H1 (cell line): Measurements from ENCODE around the gene SLC6A6. TPM values are rescaled to one million over a fixed set of nuclear protein-coding genes. Genes with fewer than 3 reads are reported as not detected.

ENCODE experiments used
- CTCF ChIA-PET: fragments of 300-600 bp; sonication (Branson Sonifier 250); formaldehyde crosslinking; loops from one replicate; lab custom pipeline; 2021; ENCODE audit not compliant: partially characterized antibody; lab: Charles Lee
- POLR2A ChIA-PET: fragments of 300-600 bp; sonication (Branson Sonifier 250); formaldehyde crosslinking; loops from one replicate; lab custom pipeline; 2021; ENCODE audit warnings: inconsistent platforms; ENCODE audit not compliant: partially characterized antibody; lab: Charles Lee
- DNase-seq, 2 experiments: peaks; one replicate each; pipeline versions ENCODE4 v3.0.0 to v3.0.0-alpha.2; 2010 to 2022; ENCODE audit warnings: low spot score in 2 of 2, low read depth in 1 of 2, mixed read lengths in 1 of 2
- FAIRE-seq: peaks from 2 replicates; lab custom pipeline; 2011; peaks lifted over from hg19 to GRCh38; lab: Jason Lieb, UNC
- H2AFZ ChIP-seq: 2 replicates; pipeline ENCODE4 v1.8.1; 2012; ENCODE audit warnings: low read length, inconsistent platforms
- H2AK5ac ChIP-seq: 2 replicates; pipeline ENCODE4 v1.6.1; 2013; ENCODE audit warnings: low read depth, low read length
- H2BK120ac ChIP-seq: replicated peaks from 2 replicates; pipeline ENCODE3; 2013; ENCODE audit warnings: low read depth, low read length, inconsistent platforms
- H2BK12ac ChIP-seq: 2 replicates; pipeline ENCODE4 v1.6.1; 2013; ENCODE audit warnings: low read depth, low read length
- H2BK15ac ChIP-seq: 2 replicates; pipeline ENCODE4 v1.6.1; 2013; ENCODE audit warnings: low read length
- H2BK20ac ChIP-seq: 2 replicates; pipeline ENCODE4 v1.6.1; 2013; ENCODE audit warnings: low read length
- H2BK5ac ChIP-seq: 2 replicates; pipeline ENCODE4 v1.6.1; 2013; ENCODE audit warnings: low read depth, low read length
- H3K14ac ChIP-seq: 2 replicates; pipeline ENCODE4 v1.6.1; 2013; ENCODE audit warnings: inconsistent platforms; ENCODE audit not compliant: insufficient read length
- H3K18ac ChIP-seq: 2 replicates; pipeline ENCODE4 v1.6.1; 2013; ENCODE audit warnings: low read length; ENCODE audit errors: extremely low read depth
- H3K23ac ChIP-seq: 2 replicates; pipeline ENCODE4 v1.6.1; 2013; ENCODE audit warnings: inconsistent platforms; ENCODE audit not compliant: insufficient read length
- H3K23me2 ChIP-seq: 2 replicates; pipeline ENCODE4 v1.6.1; 2013; ENCODE audit warnings: low read depth, low read length
- H3K27ac ChIP-seq: 2 replicates; pipeline ENCODE4 v1.6.1; 2011; ENCODE audit warnings: low read depth, low read length, inconsistent platforms
- H3K27me3 ChIP-seq, 4 experiments: replicated peaks in 1 of 4; 1 replicate in 1 of 4; 2 replicates in 3 of 4; pipeline versions ENCODE4 v1.6.1 to v1.8.1; 2011 to 2013; ENCODE audit warnings: low read length in 3 of 4, mild to moderate bottlenecking in 3 of 4, inconsistent platforms in 2 of 4, mixed read lengths in 2 of 4, moderate library complexity in 1 of 4; ENCODE audit not compliant: control insufficient read depth in 3 of 4, insufficient read depth in 3 of 4; ENCODE audit errors: extremely low read depth in 1 of 4
- H3K36me3 ChIP-seq, 4 experiments: 2 replicates each; pipeline versions ENCODE4 v1.6.1 to v1.8.1; 2011 to 2013; ENCODE audit warnings: mild to moderate bottlenecking in 4 of 4, low read length in 3 of 4, moderate library complexity in 2 of 4, control low read depth in 1 of 4, inconsistent platforms in 1 of 4; ENCODE audit not compliant: insufficient read depth in 4 of 4, control insufficient read depth in 2 of 4
- H3K4ac ChIP-seq: replicated peaks from 2 replicates; pipeline ENCODE3; 2013; ENCODE audit warnings: low read length, low read depth, mixed read lengths, inconsistent platforms; ENCODE audit not compliant: insufficient read length
- H3K4me1 ChIP-seq, 4 experiments: replicated peaks in 1 of 4; 1 replicate in 1 of 4; 2 replicates in 3 of 4; pipeline versions ENCODE4 v1.6.1 to v1.8.1; 2011 to 2013; ENCODE audit warnings: low read length in 3 of 4, inconsistent platforms in 2 of 4, mixed read lengths in 1 of 4; ENCODE audit not compliant: insufficient read depth in 4 of 4, control insufficient read depth in 3 of 4
- H3K4me2 ChIP-seq, 2 experiments: 2 replicates each; pipeline versions ENCODE4 v1.6.1 to v1.8.1; 2011 to 2013; ENCODE audit warnings: low read depth in 2 of 2, low read length in 2 of 2, control low read depth in 1 of 2, inconsistent platforms in 1 of 2, mild to moderate bottlenecking in 1 of 2; ENCODE audit not compliant: insufficient read depth in 1 of 2
- H3K4me3 ChIP-seq, 4 experiments: fragments of 200-600, 300-600 bp in 1 of 4; sonication (generic), shearing (Covaris generic), sonication (Bioruptor Twin) in 1 of 4; 2 replicates each; pipeline versions ENCODE4 v1.5.1 to v1.8.1; 2011 to 2016; ENCODE audit warnings: low read length in 4 of 4, low read depth in 3 of 4, control low read depth in 2 of 4, inconsistent platforms in 2 of 4, mild to moderate bottlenecking in 2 of 4, mixed read lengths in 1 of 4, moderate library complexity in 1 of 4; ENCODE audit not compliant: insufficient read depth in 2 of 4; ENCODE audit errors: extremely low read depth in 1 of 4
- H3K56ac ChIP-seq: replicated peaks from 2 replicates; pipeline ENCODE3; 2013; ENCODE audit warnings: low read depth, mild to moderate bottlenecking, mixed read lengths, low read length, inconsistent platforms; ENCODE audit not compliant: insufficient read length
- H3K79me1 ChIP-seq: 2 replicates; pipeline ENCODE4 v1.6.1; 2013; ENCODE audit warnings: low read depth, low read length, control low read depth
- H3K79me2 ChIP-seq, 2 experiments: 2 replicates each; pipeline versions ENCODE4 v1.6.1 to v1.8.1; 2012 to 2013; ENCODE audit warnings: low read length in 2 of 2, mild to moderate bottlenecking in 2 of 2, inconsistent platforms in 1 of 2; ENCODE audit not compliant: insufficient read depth in 2 of 2, control insufficient read depth in 1 of 2
- H3K9ac ChIP-seq, 4 experiments: replicated peaks in 1 of 4; 1 replicate in 1 of 4; 2 replicates in 3 of 4; pipeline versions ENCODE4 v1.6.1 to v1.8.1; 2011 to 2013; ENCODE audit warnings: low read depth in 3 of 4, low read length in 3 of 4, control low read depth in 2 of 4, mild to moderate bottlenecking in 2 of 4, moderate library complexity in 2 of 4, inconsistent platforms in 1 of 4; ENCODE audit errors: extremely low read depth in 1 of 4
- H3K9me3 ChIP-seq, 2 experiments: 2 replicates each; pipeline versions ENCODE4 v1.6.1 to v1.8.1; 2012 to 2013; ENCODE audit warnings: mild to moderate bottlenecking in 2 of 2, moderate library complexity in 2 of 2, control low read depth in 1 of 2, inconsistent platforms in 1 of 2, low read depth in 1 of 2, low read length in 1 of 2, mixed read lengths in 1 of 2; ENCODE audit not compliant: insufficient read depth in 2 of 2
- H4K20me1 ChIP-seq, 2 experiments: replicated peaks in 1 of 2; 2 replicates each; pipeline versions ENCODE3 to v1.8.1; 2011 to 2013; ENCODE audit warnings: inconsistent platforms in 2 of 2, low read length in 2 of 2, mild to moderate bottlenecking in 1 of 2; ENCODE audit not compliant: insufficient read depth in 2 of 2, control insufficient read depth in 1 of 2
- H4K5ac ChIP-seq: 2 replicates; pipeline ENCODE4 v1.6.1; 2013; ENCODE audit warnings: low read length, low read depth, mixed read lengths, inconsistent platforms; ENCODE audit not compliant: insufficient read length
- H4K8ac ChIP-seq: 2 replicates; pipeline ENCODE4 v1.8.0; 2013; ENCODE audit warnings: mild to moderate bottlenecking, moderate library complexity, low read length, inconsistent platforms; ENCODE audit not compliant: insufficient read depth; ENCODE audit errors: extremely low read depth
- H4K91ac ChIP-seq: replicated peaks from 2 replicates; pipeline ENCODE3; 2013; ENCODE audit warnings: low read length, mixed read lengths, inconsistent platforms; ENCODE audit not compliant: insufficient read length
- CBX8 ChIP-seq: fragments of 300-800, 300-1000 bp; sonication (generic); IDR thresholded peaks from 2 replicates; pipeline ENCODE4 v1.7.1; 2016; ENCODE audit warnings: low read depth, low read length, borderline replicate concordance
- EGR1 ChIP-seq: IDR thresholded peaks from 2 replicates; pipeline ENCODE4 v1.6.1; 2011; ENCODE audit warnings: low read depth, low read length, borderline replicate concordance
- FOSL1 ChIP-seq: IDR thresholded peaks from 2 replicates; pipeline ENCODE4 v1.6.1; 2011; ENCODE audit warnings: mild to moderate bottlenecking, low read depth, low read length, moderate library complexity; ENCODE audit not compliant: insufficient read depth
- GABPA ChIP-seq: IDR thresholded peaks from 2 replicates; pipeline ENCODE4 v1.6.1; 2011; ENCODE audit warnings: mild to moderate bottlenecking, low read length, moderate library complexity, borderline replicate concordance; ENCODE audit not compliant: insufficient read depth
- PHF8 ChIP-seq: fragments of 200-600 bp; sonication (generic); conservative IDR thresholded peaks from 2 replicates; pipeline ENCODE4 v1.7.1; 2012; ENCODE audit warnings: low read depth, mild to moderate bottlenecking, inconsistent platforms, low read length, moderate library complexity
- POLR2AphosphoS5 ChIP-seq: IDR thresholded peaks from 2 replicates; pipeline ENCODE4 v1.6.1; 2011; ENCODE audit warnings: low read depth, low read length
- RBBP5 ChIP-seq: IDR thresholded peaks from 2 replicates; pipeline ENCODE4 v1.7.1; 2012; ENCODE audit warnings: low read depth, mild to moderate bottlenecking, inconsistent platforms, low read length, moderate library complexity, borderline replicate concordance
- SIRT6 ChIP-seq: IDR thresholded peaks from one replicate; pipeline ENCODE4 v1.7.1; 2012; ENCODE audit warnings: low read length, inconsistent platforms
- SIX5 ChIP-seq: IDR thresholded peaks from 2 replicates; pipeline ENCODE4 v1.6.1; 2011; ENCODE audit warnings: mild to moderate bottlenecking, low read depth, low read length
- TAF1 ChIP-seq: IDR thresholded peaks from 2 replicates; pipeline ENCODE4 v1.6.1; 2011; ENCODE audit warnings: mild to moderate bottlenecking, low read depth, low read length
- TBP ChIP-seq: IDR thresholded peaks from 2 replicates; pipeline ENCODE4 v1.6.1; 2011; ENCODE audit warnings: low read depth, low read length, improper control_type of control experiment
- TEAD4 ChIP-seq: IDR thresholded peaks from 2 replicates; pipeline ENCODE4 v1.6.1; 2012; ENCODE audit warnings: low read depth, low read length, inconsistent platforms, mixed read lengths
- WGBS, 2 experiments: shearing (Covaris generic) in 1 of 2; methylation state at CpG; one replicate each; pipeline versions ENCODE4 v1.1.6 to v1.1.7; 2013 to 2015; ENCODE audit warnings: low lambda C conversion rate in 2 of 2, mixed read lengths in 2 of 2, inconsistent platforms in 1 of 2, low coverage in 1 of 2, missing lambda C conversion rate in 1 of 2; ENCODE audit not compliant: insufficient replicate concordance in 2 of 2, insufficient coverage in 1 of 2, insufficient read length in 1 of 2; ENCODE audit errors: extremely low coverage in 1 of 2, missing lambda C conversion rate in 1 of 2; 5-methylcytosine and 5-hydroxymethylcytosine counted together
- polyA plus RNA-seq, 7 experiments: library from polyadenylated mRNA; depleted of rRNA in 3 of 7; stranded (reverse) in 5 of 7; unstranded in 2 of 7; fragments of >200 nt in 5 of 7; fragments of 200-250 nt in 2 of 7; gene quantifications; 1 replicate in 5 of 7; 2 replicates in 1 of 7; 4 replicates in 1 of 7; pipeline versions ENCODE4 v1.2.1 to v1.2.3, GENCODE V29; 2011 to 2013; ENCODE audit warnings: missing spikeins in 2 of 7, mixed read lengths in 2 of 7
- total RNA-seq: library from RNA; stranded (reverse); fragmentation: NEBNext Ultra II Directional; extraction: Animal tissue kit (Norgen Biotek cat#: 25700); gene quantifications from 2 replicates; pipeline ENCODE4 v1.2.1, GENCODE V29; 2021
- TF ChIP-seq, protein P1 (sequence below): IDR thresholded peaks from 2 replicates; pipeline ENCODE4 v1.6.1; 2011; ENCODE audit warnings: low read length, improper control_type of control experiment

The SLC6A6 gene
- total and polyA plus RNA-seq, 2 of the 8 experiments (the other 6 are each of a cell fraction or from before 2014, with no cell fraction given), result 66.2 to 144 TPM

DNA sequence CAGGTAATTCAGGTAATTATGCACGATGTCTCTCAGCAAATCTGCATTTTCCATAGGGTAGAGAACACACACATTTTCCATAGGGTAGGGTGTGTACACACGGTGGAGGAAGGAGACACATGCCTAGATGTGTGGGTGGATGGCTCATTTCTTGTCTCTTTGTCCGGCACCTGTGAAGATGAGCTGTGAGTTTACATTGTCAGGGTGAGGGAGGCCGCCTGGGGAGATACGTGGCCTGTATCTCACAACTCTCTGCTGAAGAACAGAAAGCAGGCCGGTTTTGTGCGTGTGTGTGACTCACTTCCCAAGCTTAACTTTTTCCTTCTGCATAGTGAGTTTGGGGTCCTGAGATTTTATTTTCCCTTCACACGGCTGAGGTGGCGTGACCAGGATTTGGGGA, 60.3 kb downstream of the SLC6A6 start:
- no peak overlapping the region for H2BK12ac ChIP-seq
- H3K27me3 ChIP-seq, result no peaks in the 10 kb centered on the region
- peaks cover 0 to 7% (median 5%) of the 10 kb centered on the region in 4 experiments; a peak in 6 of 7 replicates for H3K4me1 ChIP-seq
- H3K9me3 ChIP-seq, result no peaks in the 10 kb centered on the region
- no peak overlapping the region for H4K8ac ChIP-seq
- no peak overlapping the region for H2BK15ac ChIP-seq
- H3K14ac ChIP-seq, result no peak overlapping the region
- no peak overlapping the region for H3K4me2 ChIP-seq
- DNase-seq (no peak), FAIRE-seq (no peak)
- H3K23ac ChIP-seq, result no peak overlapping the region
- CTCF ChIA-PET, result interaction anchor here (0.7 to 4.9 kb wide), 39 partner anchors 10 to 262 kb away, joined by 3 to 49 read pairs (median 4); no protein-coding TSS in a partner anchor
- no peak overlapping the region for H3K4ac ChIP-seq
- no peak overlapping the region for H3K4me3 ChIP-seq
- no peak overlapping the region for H2AK5ac ChIP-seq
- TF ChIP-seq FOSL1, result no peak
- no peak for TF ChIP-seq SIRT6
- no peak for TF ChIP-seq TEAD4
- no peak for TF ChIP-seq TAF1
- TF ChIP-seq RBBP5, result no peak
- no peak for TF ChIP-seq TBP
- TF ChIP-seq EGR1, result no peak
- TF ChIP-seq GABPA, result no peak
- TF ChIP-seq CBX8, result no peak
- TF ChIP-seq, protein P1, sequence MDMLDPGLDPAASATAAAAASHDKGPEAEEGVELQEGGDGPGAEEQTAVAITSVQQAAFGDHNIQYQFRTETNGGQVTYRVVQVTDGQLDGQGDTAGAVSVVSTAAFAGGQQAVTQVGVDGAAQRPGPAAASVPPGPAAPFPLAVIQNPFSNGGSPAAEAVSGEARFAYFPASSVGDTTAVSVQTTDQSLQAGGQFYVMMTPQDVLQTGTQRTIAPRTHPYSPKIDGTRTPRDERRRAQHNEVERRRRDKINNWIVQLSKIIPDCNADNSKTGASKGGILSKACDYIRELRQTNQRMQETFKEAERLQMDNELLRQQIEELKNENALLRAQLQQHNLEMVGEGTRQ, result no peak
- TF ChIP-seq SIX5, result no peak
- no peak for TF ChIP-seq PHF8
- TF ChIP-seq POLR2AphosphoS5, result no peak
- H2BK120ac ChIP-seq, result no peak overlapping the region
- no peak overlapping the region for H3K9ac ChIP-seq
- H3K79me1 ChIP-seq, result 0 out of 2 replicates have a peak, but pooled peaks cover 3% of the 10 kb centered on the region
- no peak overlapping the region for H2BK20ac ChIP-seq
- no peak overlapping the region for H2AFZ ChIP-seq
- 94% methylated on average over 9 of the region's 9 CpGs; no CpG with 5 or more reads in 1 of the 2 experiments for WGBS, 2 experiments
- no peak overlapping the region for H3K18ac ChIP-seq
- no peaks in the 10 kb centered on the region for H3K23me2 ChIP-seq
- peaks cover 16 to 44% (median 31%) of the 10 kb centered on the region in 4 experiments; a peak in 7 of 8 replicates for H3K36me3 ChIP-seq
- no peak overlapping the region for H2BK5ac ChIP-seq
- H4K5ac ChIP-seq, result no peak overlapping the region
- H4K20me1 ChIP-seq, result peaks cover 4 to 15% of the 10 kb centered on the region in 2 experiments
- H3K79me2 ChIP-seq, result no peaks in the 10 kb centered on the region
- POLR2A ChIA-PET, result interaction anchor here (1.1 kb wide), 1 partner anchor 11 kb away, joined by 3 read pairs; no protein-coding TSS in a partner anchor
- H3K56ac ChIP-seq, result no peak overlapping the region
- no peak overlapping the region for H3K27ac ChIP-seq
- no peak overlapping the region for H4K91ac ChIP-seq
